ENCODE measurements around the gene SPCS2. TPM values are rescaled to one million over a fixed set of nuclear protein-coding genes. Genes with fewer than 3 reads are reported as not detected.

The SPCS2 gene
- polyA plus RNA-seq, 1 donor (not counting 4 experiments of a cell fraction or from before 2014, with no cell fraction given): 207 TPM

DNA sequence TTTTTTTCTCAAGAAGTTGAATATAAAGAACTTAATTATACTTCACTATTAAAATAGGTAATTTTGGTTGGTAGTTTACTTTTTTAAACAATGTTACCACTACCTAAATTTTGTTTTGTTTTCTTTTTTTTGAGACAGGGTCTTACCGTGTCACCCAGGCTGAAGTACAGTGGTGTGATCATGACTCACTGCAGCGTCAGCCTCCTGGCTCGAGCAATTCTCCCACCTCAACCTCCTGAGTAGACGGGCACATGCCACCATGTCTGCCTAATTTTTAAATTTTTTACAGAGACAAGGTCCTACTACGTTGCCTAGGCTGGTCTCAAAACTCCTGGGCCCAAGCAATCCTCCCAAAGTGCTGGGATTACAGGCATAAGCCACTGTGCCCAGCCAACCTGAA is 17.6 kb downstream of the SPCS2 start:
- H3K4me1 ChIP-seq (ENCODE audit: control insufficient read depth, extremely low read depth, insufficient read depth, low read length): peaks cover 18% of the 10 kb centered on the region
- no peaks in the 10 kb centered on the region for H3K9me3 ChIP-seq (ENCODE audit: control insufficient read depth, low read depth, low read length)
- no peak overlapping the region for H2AFZ ChIP-seq (ENCODE audit: control insufficient read depth, low read length)
- H4K20me1 ChIP-seq (ENCODE audit: control insufficient read depth, extremely low read depth, insufficient read depth, low read length): peaks cover 6% of the 10 kb centered on the region
- H3K27me3 ChIP-seq (ENCODE audit: control insufficient read depth, extremely low read depth, insufficient read depth, low read length): no peaks in the 10 kb centered on the region
- no peak for FAIRE-seq
- no peaks in the 10 kb centered on the region for H3K9me1 ChIP-seq (ENCODE audit: control insufficient read depth, extremely low read depth, insufficient read depth, low read length)
- no peak overlapping the region for H3K4me2 ChIP-seq (ENCODE audit: control insufficient read depth, extremely low read depth, insufficient read depth, low read depth, low read length)
- H3K27ac ChIP-seq (ENCODE audit: control insufficient read depth, insufficient read depth, low read length): peak overlapping the region; percentile 10
- no peak for TF ChIP-seq EZH2 (IDR thresholded peaks at IDR 0.05; ENCODE audit: low read length)
- TF ChIP-seq CTCF (optimal IDR thresholded peaks at IDR 0.05 in 1 of 3, IDR thresholded peaks at IDR 0.05 in 1 of 3, conservative IDR thresholded peaks at IDR 0.05 in 1 of 3; ENCODE audit: extremely low read depth in 1 of 3, insufficient read depth in 2 of 3, low read length in 3 of 3): no peak
- no peak for DNase-seq (ENCODE audit: low read depth, low spot score)
- dilution Hi-C loops (cut with MboI; ENCODE audit: extremely low pct_ligation_motif_present, low sequenced_read_pairs): no loop called here
- no peak overlapping the region for H3K9ac ChIP-seq (ENCODE audit: control insufficient read depth, extremely low read depth, insufficient read depth, low read length)
- H3K36me3 ChIP-seq (ENCODE audit: control insufficient read depth in 2 of 2, extremely low read depth in 1 of 2, insufficient read depth in 2 of 2, low read length in 2 of 2): peaks cover 5 to 13% of the 10 kb centered on the region in 2 experiments
- no peak overlapping the region for H3K4me3 ChIP-seq (ENCODE audit: control insufficient read depth in 2 of 3, extremely low read depth in 1 of 3, insufficient read depth in 2 of 3, low read depth in 1 of 3, low read length in 3 of 3)
- H3K79me2 ChIP-seq (ENCODE audit: control insufficient read depth, insufficient read depth, low read length): peaks cover 54% of the 10 kb centered on the region

DNA sequence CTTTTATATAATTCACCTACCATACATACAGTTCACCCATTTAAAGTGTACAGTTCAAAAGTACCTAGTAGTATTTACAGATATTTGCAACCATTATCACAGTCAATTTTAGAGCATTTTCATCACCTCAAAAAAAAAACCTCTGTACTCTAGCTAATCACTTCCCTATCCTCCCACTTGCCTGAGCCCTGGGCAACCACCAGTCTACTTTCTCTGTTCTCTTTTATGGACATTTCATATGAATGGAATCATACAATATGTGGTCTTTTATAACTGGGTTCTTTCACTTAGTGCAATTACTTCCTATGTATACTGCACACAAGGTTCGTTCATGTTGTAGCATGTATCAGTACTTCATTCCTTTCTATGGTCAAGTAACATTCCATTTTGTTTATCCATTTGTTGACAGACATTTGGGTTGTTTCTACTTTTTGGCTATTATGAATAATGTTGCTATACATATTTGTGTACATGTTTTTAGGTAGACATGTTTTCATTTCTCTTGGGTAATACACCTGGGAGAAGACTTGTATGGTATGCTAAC is 21.9 kb downstream of the SPCS2 start:
- Histone ChIP-seq H4K20me1 (ENCODE audit: control insufficient read depth, extremely low read depth, insufficient read depth, low read length) (no peaks in the 10 kb centered on the region), H3K9ac (ENCODE audit: control insufficient read depth, extremely low read depth, insufficient read depth, low read length) (no peak overlapping the region), H3K9me3 (ENCODE audit: control insufficient read depth, low read depth, low read length) (no peaks in the 10 kb centered on the region), H3K27me3 (ENCODE audit: control insufficient read depth, extremely low read depth, insufficient read depth, low read length) (no peaks in the 10 kb centered on the region), H3K4me1 (ENCODE audit: control insufficient read depth, extremely low read depth, insufficient read depth, low read length) (peaks cover 18% of the 10 kb centered on the region), H3K27ac (ENCODE audit: control insufficient read depth, insufficient read depth, low read length) (peak overlapping the region; percentile 36), H3K79me2 (ENCODE audit: control insufficient read depth, insufficient read depth, low read length) (peaks cover 35% of the 10 kb centered on the region), H3K4me2 (ENCODE audit: control insufficient read depth, extremely low read depth, insufficient read depth, low read depth, low read length) (no peak overlapping the region), H3K4me3 (ENCODE audit: control insufficient read depth in 2 of 3, extremely low read depth in 1 of 3, insufficient read depth in 2 of 3, low read depth in 1 of 3, low read length in 3 of 3) (peak overlapping the region in 1 of 3 experiments; percentile 10), H3K36me3 (ENCODE audit: control insufficient read depth in 2 of 2, extremely low read depth in 1 of 2, insufficient read depth in 2 of 2, low read length in 2 of 2) (peaks cover 14 to 34% of the 10 kb centered on the region in 2 experiments), H2AFZ (ENCODE audit: control insufficient read depth, low read length) (no peak overlapping the region), H3K9me1 (ENCODE audit: control insufficient read depth, extremely low read depth, insufficient read depth, low read length) (no peaks in the 10 kb centered on the region)
- no peak for FAIRE-seq
- dilution Hi-C loops (cut with MboI; ENCODE audit: extremely low pct_ligation_motif_present, low sequenced_read_pairs): no loop called here
- DNase-seq (ENCODE audit: low read depth, low spot score): no peak
- TF ChIP-seq EZH2 (IDR thresholded peaks at IDR 0.05; ENCODE audit: low read length) (no peak), CTCF (optimal IDR thresholded peaks at IDR 0.05 in 1 of 3, IDR thresholded peaks at IDR 0.05 in 1 of 3, conservative IDR thresholded peaks at IDR 0.05 in 1 of 3; ENCODE audit: extremely low read depth in 1 of 3, insufficient read depth in 2 of 3, low read length in 3 of 3) (no peak)
